OCI-M2 (cell line): Measurements from ENCODE around the gene LLCFC1.

ENCODE experiments used
- DNase-seq: peaks from one replicate; lab custom pipeline; 2025; ENCODE audit not compliant: unreplicated experiment; lab: John Stamatoyannopoulos, UW

The LLCFC1 gene

DNA sequence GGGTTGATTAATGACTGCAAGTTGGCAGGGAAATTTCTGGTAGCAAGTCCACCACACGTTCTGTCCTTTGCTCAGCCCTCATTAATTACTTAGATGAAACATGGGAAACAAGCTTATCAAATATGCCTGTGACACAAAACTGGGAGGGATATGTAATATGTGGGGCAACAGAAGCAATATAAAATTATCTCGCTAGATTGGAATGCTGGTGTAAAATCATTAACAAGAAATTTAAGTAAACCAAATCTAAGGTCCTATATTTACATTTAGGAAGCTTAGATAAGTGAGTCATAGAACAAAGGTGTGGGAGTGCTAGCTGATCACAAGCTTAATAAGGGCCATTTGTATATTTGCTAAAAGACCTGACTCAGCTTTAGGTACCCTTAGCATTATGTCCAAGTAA is 29.3 kb upstream of the LLCFC1 start:
- no peak for DNase-seq

DNA sequence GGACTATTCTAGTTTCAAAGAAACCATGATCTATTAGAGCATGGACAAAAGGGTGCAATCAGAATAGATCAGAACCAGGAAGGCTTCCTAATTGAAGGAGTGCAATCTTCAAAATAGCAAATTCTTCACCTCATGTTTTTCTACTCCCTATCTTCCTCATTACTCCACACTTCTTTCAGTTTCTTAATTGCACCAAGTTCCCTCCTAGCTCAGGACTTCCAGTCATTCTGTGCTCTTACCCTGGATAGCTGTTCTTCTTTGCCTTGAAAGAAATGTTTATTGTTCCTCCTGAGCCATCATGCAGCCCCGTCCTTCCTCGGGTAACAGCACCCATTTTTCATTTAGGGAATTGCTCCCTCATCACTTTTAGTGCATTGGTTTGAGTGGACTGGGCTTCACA is 28.8 kb upstream of the LLCFC1 start:
- no peak for DNase-seq

DNA sequence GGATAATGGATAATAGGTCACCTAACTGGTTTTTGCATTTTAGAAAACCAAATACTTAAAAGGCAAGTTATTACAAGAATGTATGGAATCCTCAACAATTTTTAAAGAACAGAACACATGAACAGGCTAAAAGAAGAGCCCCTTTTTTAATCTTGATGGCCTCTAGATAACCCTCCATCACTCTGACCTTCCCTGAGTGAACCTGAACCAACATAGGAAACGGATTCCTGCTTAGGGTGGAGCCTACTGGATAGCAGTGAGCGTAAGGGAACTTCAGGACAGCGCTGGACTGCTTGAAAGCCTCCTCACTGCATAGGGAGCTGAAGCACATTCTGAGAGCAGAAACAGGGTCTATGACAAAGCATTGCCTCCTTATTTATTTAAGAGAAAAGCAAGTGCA is 26.2 kb upstream of the LLCFC1 start:
- no peak for DNase-seq

DNA sequence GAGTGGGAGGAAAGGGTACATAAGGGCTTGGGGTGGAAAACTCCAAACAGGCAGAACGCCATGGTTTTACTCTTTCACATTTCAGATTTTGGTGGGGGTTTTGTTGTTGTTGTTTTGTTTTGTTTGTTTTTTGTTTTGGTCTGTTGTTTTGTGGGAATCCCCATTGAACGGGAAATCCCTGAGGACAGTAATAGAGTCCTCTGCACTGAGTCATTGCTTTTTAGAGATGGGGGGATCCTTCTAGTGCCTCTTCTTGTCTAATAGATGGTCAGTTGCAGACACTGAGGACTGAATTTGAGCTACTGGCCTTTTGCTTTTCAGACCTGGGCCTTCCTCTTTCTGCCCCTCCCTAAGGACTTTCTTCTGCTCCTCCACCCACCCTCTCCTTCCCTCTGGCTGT is 25.7 kb upstream of the LLCFC1 start:
- DNase-seq, result no peak

DNA sequence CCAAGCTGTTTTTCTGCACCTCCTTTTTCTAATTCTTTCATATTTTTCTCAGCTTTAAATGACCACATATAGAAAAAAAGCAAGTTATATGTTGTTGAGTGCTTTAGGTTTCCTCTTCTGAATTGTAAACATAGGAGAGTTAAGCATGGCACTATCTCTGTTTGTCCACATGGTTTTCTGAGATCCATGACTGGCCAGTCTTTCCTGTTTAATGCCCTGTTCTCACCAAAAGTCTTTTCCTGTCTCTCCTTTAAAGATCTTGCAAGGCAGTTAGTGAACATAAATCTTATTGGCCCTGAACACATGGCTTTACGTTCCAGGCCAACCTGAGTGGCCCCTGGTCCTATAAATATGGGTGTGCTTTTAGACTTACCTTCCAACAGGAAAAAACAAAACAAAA is 25.2 kb upstream of the LLCFC1 start:
- no peak for DNase-seq

DNA sequence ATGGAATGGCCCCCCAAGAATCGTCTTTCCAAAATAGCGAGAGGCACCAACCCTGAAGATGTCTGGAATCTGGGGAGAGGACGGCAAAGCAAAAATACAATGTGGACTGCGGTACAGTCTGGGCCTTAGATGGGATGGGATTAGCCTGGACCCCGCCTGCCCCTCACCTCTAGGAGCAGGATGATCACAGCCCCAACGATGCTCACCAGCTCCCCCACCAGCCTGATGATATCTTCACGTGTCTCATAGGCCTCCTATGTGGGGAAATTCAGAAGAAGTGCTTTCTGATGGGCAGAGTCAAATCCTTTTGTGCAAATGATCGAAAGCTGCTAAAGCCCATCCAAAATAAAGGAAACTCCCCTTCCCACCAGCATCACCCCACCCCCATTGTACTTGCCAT is 24.0 kb upstream of the LLCFC1 start:
- DNase-seq, result no peak

DNA sequence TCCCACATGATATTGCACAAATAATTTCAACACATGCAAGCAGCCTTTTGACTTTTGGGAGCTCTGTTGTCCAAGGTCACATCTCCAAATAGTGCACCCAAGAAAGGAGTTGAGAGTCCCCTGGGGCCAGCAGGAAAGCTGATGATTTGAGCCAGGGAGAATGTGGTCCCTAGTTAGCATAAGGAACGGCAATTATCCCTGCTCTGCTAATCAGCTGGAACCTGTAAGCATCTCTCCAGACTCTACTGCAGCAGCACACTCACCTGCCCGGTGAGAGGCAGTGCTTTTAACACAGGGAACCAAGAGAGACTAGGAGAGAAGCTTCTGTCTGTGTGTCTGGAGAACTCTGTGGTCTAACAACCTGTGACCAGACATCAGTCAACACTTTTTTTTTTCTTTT is 22.8 kb upstream of the LLCFC1 start:
- no peak for DNase-seq

DNA sequence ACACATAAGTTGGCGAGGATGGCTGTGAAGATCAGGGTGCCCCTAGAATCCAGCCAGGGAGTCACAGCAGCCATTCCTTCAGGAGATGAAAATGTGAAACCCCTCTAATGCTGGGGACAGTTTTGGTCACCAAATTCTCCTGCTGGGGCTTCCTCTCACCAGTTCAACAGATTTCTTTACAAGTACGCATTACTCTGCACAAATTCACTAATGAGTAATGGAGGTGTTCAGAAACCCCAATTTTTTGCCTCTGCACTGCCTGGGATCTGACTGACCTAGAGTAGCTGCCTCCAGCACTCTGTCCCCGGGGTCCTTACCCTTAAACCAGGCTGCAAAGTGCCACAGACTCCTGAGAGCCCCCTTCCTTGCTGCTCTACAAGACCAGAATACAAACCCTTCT is 21.8 kb upstream of the LLCFC1 start:
- no peak for DNase-seq

DNA sequence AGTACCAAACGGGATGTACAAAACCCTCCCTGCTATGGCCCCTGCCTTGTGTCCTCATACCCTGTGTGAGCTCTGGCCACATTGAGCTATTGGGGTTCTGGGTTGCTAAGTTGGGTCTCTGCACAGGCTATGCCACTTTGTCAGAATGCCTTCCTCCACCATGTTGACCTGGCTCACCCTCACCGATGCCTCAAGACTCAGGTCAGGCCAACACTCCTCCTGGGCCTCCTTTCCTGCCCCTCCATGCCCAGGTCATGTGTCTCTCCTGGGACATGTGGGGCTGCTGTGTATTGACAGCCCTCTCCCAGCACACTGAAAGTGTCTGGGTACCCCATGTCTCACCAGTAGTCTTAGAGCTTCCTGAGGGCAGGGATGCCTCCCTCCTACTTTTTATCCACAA is 20.4 kb upstream of the LLCFC1 start:
- no peak for DNase-seq

DNA sequence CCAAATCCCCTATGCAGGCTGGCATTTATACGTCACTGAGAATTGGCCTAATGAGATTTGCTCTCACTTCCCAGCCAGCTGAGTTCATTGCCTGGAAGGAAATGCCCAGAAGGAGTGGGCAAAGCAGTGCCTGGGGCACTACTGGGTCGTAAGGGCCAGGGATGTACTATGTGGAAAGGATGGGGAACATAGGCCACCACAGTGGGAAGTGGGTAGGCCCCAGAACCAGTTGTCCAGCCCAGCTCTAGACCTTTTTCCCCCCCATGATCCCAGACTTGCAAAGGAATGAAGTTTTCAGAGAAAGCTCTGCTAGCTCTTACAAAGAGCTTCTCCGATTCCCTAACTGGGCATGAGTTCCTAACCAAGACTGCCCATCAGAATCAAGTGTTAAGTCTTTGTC is 19.6 kb upstream of the LLCFC1 start:
- DNase-seq, result no peak

DNA sequence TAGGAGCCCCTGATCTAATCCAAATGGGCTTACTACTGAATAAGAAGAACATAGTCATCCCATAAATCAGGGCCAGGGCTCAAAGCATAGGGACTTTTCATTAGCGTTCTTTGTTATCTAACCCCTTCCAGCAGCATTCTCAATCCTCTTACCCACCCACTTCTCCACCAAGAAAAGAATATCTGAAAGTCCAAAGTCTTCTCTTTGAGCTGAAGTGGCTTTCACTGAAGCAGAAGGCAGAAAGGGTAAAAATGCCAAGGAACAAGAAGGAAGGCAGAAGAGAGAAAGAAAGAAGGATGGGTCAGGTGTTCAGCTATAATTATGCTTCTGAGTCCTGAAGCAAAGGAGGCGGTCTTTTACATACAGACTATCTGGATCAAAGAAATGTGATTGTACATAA is 15.9 kb upstream of the LLCFC1 start:
- DNase-seq, result no peak

DNA sequence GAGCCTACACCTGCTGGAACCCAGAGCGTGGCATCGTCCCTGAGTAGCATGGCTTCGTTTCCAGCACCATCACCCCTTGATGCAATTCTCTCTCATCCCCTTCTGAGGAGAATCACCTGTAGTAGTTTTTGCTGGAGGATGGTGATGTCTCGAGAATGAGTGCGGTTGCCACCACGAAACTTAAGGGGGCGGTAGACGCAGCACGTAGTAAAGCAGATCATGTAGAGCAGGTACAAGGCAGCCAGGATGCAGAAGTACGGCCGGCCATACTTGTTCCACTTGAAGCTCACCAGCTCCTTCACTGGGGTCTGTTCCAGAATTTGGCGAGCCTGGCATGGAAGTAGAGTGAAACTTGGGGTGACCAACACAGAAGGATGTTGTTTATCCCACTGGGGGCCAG is 13.9 kb upstream of the LLCFC1 start:
- DNase-seq, result no peak

DNA sequence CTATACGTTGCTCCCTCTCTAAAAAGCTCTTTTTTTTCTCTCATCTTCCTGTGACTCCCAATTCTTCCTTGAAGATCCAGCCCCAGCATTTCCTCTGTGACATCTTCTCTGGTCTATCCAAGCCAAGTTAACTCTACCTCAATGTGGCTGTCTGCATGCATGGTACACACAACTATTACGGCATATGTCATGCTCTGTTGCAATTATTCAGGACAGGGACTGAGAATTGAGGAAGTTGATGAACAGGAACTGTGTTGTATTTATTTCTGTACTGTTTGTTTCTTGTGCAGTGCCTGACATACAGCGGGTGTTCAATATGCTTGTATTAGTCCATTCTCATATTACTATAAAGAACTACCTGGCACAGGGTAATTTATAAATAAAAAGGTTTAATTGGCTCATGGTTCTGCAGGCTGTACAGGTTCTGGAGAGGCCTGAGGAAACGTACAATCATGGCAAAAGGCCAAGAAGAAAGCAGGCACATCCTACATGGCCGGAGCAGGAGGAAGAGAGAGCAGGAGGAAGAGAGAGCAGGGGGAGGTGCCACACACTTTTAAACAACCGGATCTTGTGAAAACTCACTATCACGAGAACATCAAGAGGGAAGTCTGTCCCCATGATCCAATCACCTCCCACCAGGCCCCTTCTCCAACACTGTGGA is 12.1 kb upstream of the LLCFC1 start:
- no peak for DNase-seq

DNA sequence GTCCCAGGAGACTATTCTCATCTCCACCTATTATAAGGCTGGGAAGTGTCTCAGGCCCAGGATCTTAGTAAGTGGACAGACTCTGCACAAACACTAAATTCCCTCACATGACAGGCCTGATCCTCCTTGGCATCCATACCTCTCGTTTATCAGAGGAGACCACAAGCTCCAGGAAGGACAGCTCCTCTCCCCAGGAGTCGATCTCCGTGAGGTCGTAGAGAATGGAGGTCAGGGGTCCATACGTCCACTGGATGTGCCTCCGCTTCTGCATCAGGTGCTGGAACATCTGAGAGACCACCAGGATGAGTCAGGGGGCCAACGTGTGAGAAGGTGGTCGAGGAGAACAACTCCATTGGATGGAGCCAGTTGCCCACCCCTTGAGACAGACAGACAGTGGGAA is 11.3 kb upstream of the LLCFC1 start:
- no peak for DNase-seq

DNA sequence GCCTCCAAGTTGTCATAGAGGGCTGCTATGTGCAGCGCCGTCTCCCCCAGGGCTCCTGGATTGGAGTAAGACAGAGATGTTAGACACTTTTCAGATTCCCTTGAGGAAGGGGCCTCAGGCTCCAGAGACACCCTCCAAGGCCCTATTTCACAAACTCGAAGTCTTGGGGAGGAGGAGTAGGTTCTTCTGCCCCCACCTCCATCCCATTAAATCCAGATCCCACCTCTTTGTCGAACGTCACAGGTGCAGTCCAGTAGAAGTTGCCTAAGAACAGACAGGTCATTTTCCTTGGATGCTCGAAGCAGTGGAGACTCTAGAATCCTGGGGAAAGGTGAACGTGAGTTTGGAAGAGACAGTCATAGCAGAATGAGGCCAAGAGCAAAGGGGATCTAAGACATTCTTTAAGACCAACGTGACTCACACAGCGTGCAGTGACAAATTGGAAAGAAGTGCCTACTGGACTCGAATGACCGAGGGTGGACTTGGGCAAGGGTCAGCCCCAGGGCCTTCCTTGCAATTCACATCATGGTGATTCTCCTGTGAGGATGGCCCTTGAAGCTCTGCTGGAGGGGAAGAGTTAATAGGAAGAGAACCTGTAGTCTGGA is 9.1 kb upstream of the LLCFC1 start:
- DNase-seq, result no peak

DNA sequence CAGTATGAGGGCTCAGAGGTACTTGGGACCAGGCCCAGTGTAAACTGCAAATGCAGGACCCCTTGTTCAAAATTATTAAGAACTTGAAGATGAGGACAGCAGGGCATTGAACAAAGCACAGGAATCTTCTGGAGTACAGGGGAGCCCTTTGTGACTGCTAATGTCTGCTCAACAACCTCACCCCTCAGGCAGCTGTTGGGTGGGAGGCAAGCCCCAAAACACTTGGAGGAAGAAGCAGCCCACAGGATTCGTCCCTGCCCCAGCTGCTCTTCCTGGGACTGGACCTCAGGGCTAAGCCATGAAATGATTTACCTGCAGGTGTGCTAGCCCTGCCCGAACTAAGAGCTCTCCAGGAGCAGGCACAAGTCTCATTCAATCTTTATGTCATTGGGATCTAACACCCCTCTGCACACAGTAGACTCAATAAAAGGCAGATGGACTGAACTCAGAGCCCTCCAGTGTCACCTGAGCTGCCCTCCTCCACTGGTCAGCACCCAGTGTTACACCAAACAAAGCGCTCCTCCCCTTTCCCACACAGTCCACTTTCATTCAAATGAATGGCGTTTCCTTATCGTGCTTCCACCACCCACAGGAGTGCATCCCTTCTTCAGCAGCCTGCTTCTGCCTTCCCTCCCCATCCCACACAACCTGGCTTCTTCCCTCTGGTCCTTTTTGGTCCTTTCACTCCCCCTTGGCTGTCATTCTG is 6.7 kb upstream of the LLCFC1 start:
- DNase-seq, result no peak

DNA sequence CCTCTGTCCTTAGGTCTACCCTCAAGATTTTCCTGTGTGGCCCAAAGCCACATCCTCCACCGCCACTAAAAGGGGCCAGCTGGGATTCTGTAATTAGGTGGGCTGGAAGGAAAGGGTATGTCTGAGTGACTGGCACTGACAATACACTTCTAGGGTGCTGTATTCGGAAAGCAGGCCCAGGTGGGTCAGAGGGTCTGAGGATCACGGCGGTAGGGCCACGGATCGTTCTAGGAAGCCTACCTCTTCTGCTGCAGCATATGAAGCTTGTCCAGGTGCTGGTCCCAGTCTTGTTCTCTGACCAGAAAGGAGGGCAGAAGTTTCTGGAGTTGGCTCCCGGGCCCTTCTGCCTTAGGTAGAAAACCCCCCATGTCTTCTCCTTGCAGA is 6.2 kb upstream of the LLCFC1 start:
- no peak for DNase-seq

DNA sequence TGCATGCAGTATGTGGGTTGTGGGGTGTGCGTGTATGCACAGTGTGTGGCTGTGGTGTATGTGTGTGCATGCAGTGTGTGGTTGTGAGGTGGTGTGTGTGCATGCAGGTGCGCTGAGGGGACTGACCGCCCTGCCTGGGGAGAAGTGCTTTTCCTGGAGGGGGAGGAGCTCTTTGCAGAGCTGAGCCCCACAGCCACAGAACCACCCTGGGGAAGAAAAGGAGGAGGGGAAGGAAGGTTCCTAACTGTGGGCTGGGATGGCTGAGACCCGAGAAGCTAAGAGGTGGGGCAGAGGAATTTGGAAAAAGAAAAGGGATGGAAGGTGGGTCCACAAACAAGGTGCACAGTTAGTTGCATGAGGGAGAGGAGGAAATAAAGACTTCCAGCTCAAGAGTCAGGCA is 5.7 kb upstream of the LLCFC1 start, which contains the start of gene TRPV5:
Gene TRPV5 (minus strand): TSS at position 123 of the 400 bp plus-strand sequence. CDS start 287 bp downstream, outside the sequence.
- DNase-seq, result no peak

DNA sequence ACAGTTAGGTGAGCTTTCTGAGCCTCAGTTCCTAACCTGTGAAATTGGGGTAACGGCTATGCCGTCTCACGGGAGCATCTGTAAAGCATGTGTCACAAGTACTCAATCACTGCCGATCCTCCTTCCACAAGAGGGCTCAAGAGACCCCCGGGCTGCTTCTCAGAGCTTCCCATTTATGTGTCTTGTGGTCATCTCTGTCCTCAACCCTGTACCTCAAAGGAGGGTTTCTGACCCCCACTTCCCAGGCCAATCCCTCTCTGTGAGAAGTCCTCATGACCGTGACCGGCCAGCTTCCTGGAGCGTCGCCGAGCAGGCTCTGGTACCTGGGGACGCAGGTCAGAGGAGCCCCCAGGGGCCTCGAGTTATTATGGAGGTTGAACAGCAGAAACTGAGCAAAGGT is 5.2 kb upstream of the LLCFC1 start:
- no peak for DNase-seq

DNA sequence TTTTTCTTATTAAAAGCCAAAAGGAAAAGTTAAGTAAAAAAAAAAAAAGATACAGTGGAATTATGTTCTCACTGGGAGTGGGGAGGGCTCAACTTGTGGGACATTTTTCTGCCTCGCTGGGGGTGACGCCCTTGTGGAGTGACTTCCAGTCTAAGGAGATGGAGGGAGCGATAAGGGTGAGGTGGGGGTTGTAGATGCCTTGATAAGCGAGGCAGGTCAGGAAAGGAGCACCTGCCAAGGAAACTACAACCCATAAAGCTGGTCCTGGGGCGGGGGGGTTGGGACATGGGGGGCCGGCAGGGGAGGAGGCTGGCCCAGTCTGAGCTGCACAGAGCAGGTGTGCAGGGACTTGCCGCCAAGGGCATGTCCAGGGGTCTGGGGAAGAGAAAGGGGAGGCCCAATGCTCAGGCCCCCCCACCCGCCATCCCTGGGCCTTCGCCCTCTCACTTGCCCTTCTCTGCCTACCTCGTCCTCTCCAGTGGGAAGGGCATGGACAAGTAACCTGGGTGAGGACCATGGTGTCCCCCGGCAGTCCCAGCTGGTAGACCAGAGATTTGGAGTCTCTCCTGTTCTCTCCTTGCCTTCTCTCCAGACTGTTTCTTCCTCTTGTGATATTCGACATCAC is 3.2 kb upstream of the LLCFC1 start:
- no peak for DNase-seq

DNA sequence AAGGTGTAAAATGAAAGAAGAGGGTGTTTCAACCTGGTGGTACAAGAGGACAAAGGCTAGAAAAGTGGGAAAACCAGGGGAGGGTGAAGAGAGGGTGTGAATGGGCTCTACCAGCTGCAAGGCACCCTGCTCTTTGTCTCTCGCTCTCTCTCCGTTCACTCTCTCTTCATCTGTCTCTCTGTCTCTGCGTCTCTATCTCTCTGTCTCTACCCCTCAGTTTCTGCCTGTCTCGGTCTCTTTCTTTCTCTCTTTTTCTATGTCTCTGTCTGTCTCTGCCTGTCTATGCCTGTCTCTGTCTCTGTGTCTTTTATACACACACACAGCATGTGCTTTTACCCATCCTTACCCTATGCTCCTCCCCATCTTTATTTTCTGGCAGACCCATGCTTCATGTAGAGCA is 673 bp upstream of the LLCFC1 start:
- no peak for DNase-seq

DNA sequence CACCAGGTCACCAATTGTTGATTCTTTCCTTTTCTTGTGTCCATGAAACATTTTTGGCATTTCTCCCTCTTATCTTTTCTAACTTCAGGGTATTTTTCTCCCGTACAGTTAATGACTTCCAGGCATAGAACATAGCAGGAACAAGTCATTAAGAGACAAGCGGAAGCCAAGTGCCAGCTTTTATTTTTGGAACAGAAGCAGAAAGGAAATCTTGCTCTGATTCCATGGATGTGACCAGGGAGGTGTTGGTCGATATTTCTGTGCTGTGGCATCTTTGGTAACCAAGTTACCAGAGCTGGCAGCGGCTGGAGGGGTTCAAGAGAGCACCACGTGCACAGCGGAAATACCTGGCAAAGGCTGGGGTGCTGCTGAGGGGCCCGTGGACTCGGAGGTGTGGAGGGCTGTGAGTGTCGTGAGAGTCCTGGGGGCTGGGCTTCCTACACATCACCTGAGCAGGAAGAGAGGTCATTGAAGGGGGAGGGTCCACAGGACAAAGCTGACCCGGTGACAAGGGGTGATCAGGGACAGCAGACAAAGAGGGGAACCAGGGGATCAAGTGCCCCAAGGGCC is 1.8 kb downstream of the LLCFC1 start:
- DNase-seq, result no peak
